HG02610 (cell line): Measurements from ENCODE around the gene MRPS25.

ENCODE experiments used
- ATAC-seq: cut with Tn5 transposase; IDR thresholded peaks from one replicate; pipeline ENCODE4 v1.9.1; 2021; ENCODE audit warnings: mild to moderate bottlenecking, moderate library complexity; ENCODE audit not compliant: unreplicated experiment

Gene MRPS25

GRCh38 chr3:15083252-15083651 is 18.1 kb upstream of the MRPS25 start:
- ATAC-seq, result no peak

GRCh38 chr3:15081960-15082664 is 17.0 kb upstream of the MRPS25 start:
- ATAC-seq, result no peak

GRCh38 chr3:15079091-15079490 is 14.0 kb upstream of the MRPS25 start:
- ATAC-seq, result no peak

GRCh38 chr3:15074500-15074899 is 9.4 kb upstream of the MRPS25 start:
- no peak for ATAC-seq

GRCh38 chr3:15071699-15072098 is 6.6 kb upstream of the MRPS25 start:
- no peak for ATAC-seq

- no peak for ATAC-seq
These were observed 4.3 kb upstream of the MRPS25 start for GRCh38 chr3:15069441-15069840.

- ATAC-seq, result no peak
These were observed 1.4 kb upstream of the MRPS25 start for GRCh38 chr3:15066467-15066866.

- ATAC-seq, result no peak
These were observed 464 bp upstream of the MRPS25 start for GRCh38 chr3:15065550-15066007.

- peak; percentile 19 for ATAC-seq
These were observed 748 bp downstream of the MRPS25 start for GRCh38 chr3:15064299-15064834.

GRCh38 chr3:15063656-15064286 is 1.3 kb downstream of the MRPS25 start:
- no peak for ATAC-seq

- no peak for ATAC-seq
These were observed 1.9 kb downstream of the MRPS25 start for GRCh38 chr3:15063238-15063637.

- no peak for ATAC-seq
These were observed 5.1 kb downstream of the MRPS25 start for GRCh38 chr3:15060029-15060428.

GRCh38 chr3:15056676-15057404 is 8.3 kb downstream of the MRPS25 start:
- no peak for ATAC-seq

- ATAC-seq, result peak; percentile 57
These were observed 10.0 kb downstream of the MRPS25 start for GRCh38 chr3:15055019-15055557.

- ATAC-seq, result no peak
These were observed 11.6 kb downstream of the MRPS25 start for GRCh38 chr3:15053541-15053940.

GRCh38 chr3:15052335-15053242 is 12.5 kb downstream of the MRPS25 start:
- no peak for ATAC-seq

GRCh38 chr3:15051531-15051930 is 13.6 kb downstream of the MRPS25 start:
- peak; percentile 58 for ATAC-seq

- ATAC-seq, result peak; percentile 81
These were observed 14.6 kb downstream of the MRPS25 start for GRCh38 chr3:15050405-15051092.

- no peak for ATAC-seq
These were observed 15.5 kb downstream of the MRPS25 start for GRCh38 chr3:15049584-15049983.

- no peak for ATAC-seq
These were observed 19.4 kb downstream of the MRPS25 start for GRCh38 chr3:15045667-15046066.
